Transverse colon (tissue), 4 donors: Measurements from ENCODE around the gene SLC7A8. TPM values are rescaled to one million over a fixed set of nuclear protein-coding genes. Genes with fewer than 3 reads are reported as not detected.

Experiments
- DNase-seq: peaks from one replicate; pipeline ENCODE4 v3.0.0-alpha.2; 2019
- H3K27ac ChIP-seq, 4 donors: fragments of 200-600 bp; sonication (generic); 2 replicates each; pipeline ENCODE4 v1.5.1; 2016 to 2018; ENCODE audit warnings: inconsistent platforms in 4 of 4
- H3K27me3 ChIP-seq: fragments of 200-600 bp; sonication (generic); 2 replicates; pipeline ENCODE4 v1.5.1; 2017; ENCODE audit warnings: inconsistent platforms
- H3K36me3 ChIP-seq, 4 donors: fragments of 200-600 bp; sonication (generic); 2 replicates each; pipeline ENCODE4 v1.5.1; 2017 to 2019; ENCODE audit warnings: inconsistent platforms in 4 of 4
- H3K4me1 ChIP-seq, 4 donors: fragments of 200-600 bp; sonication (generic); 2 replicates each; pipeline ENCODE4 v1.5.1; 2017 to 2020; ENCODE audit warnings: inconsistent platforms in 4 of 4
- H3K4me3 ChIP-seq, 4 donors: fragments of 200-600 bp; sonication (generic); 1 replicate in 1 of 4; 2 replicates in 3 of 4; pipeline versions ENCODE4 v1.5.1 to v1.6.1; 2017 to 2019; ENCODE audit warnings: inconsistent platforms in 4 of 4
- H3K9me3 ChIP-seq, 2 donors: fragments of 200-600 bp; sonication (generic); 2 replicates each; pipeline ENCODE4 v1.5.1; 2017 to 2019; ENCODE audit warnings: inconsistent platforms in 2 of 2
- CTCF ChIP-seq, 5 experiments: fragments of 200-600 bp in 3 of 5; fragments of 450-650 bp in 2 of 5; sonication (generic) in 3 of 5; IDR thresholded peaks; 1 replicate in 2 of 5; 2 replicates in 3 of 5; pipeline ENCODE4 v1.5.1; 2016 to 2017; ENCODE audit warnings: antibody characterized with exemption in 5 of 5, inconsistent platforms in 3 of 5, mild to moderate bottlenecking in 2 of 5, moderate library complexity in 1 of 5
- EP300 ChIP-seq: sonication (generic); formaldehyde crosslinking; IDR thresholded peaks from one replicate; pipeline ENCODE4 v1.6.1; 2017; ENCODE audit warnings: antibody characterized with exemption, low read depth
- POLR2A ChIP-seq: fragments of 450-650 bp; IDR thresholded peaks from one replicate; pipeline ENCODE4 v1.6.1; 2016; ENCODE audit warnings: antibody characterized with exemption, mild to moderate bottlenecking, moderate library complexity
- POLR2AphosphoS5 ChIP-seq, 3 donors: sonication (generic); formaldehyde crosslinking; IDR thresholded peaks; one replicate each; pipeline ENCODE4 v1.6.1; 2016; ENCODE audit warnings: antibody characterized with exemption in 3 of 3
- WGBS, 2 donors: methylation state at CpG; one replicate each; pipeline ENCODE4 v1.1.5; 2018; ENCODE audit warnings: low coverage in 1 of 2; 5-methylcytosine and 5-hydroxymethylcytosine counted together
- in situ Hi-C, 4 donors: fragments of 200-750 bp; cut with MboI; loops; one replicate each; pipeline versions ENCODE4 v1.15.0 to v1.15.1; 2017; ENCODE audit warnings: low sequenced_read_pairs in 3 of 4, low pct_ligation_motif_present in 1 of 4, low pct_unique_long_range_greater_than_20kb in 1 of 4
- intact Hi-C: fragments of 100-400 bp; cut with DNase I; formaldehyde crosslinking; loops from one replicate; pipeline ENCODE4 v1.15.1; 2023; ENCODE audit warnings: low total_unique reads
- total RNA-seq, 4 donors: library from RNA; depleted of rRNA; stranded (reverse); fragments of >200 nt; gene quantifications; one replicate each; pipeline ENCODE4 v1.1.0, GENCODE V29; 2016

Gene SLC7A8
- total RNA-seq, 4 donors from 2014 or later: 5.2 to 29.1 (median 14.2) TPM

- Histone ChIP-seq H3K27me3 (no peaks in the 10 kb centered on the region), H3K4me1 (peaks cover 10 to 31% (median 14%) of the 10 kb centered on the region in 4 donors), H3K9me3 (no peaks in the 10 kb centered on the region), H3K27ac (no peak overlapping the region), H3K4me3 (no peak overlapping the region), H3K36me3 (peaks cover 0 to 73% (median 31%) of the 10 kb centered on the region in 4 donors)
- 86 to 92% methylated on average over 3 to 4 of the region's 4 CpGs for WGBS, 2 donors
- no peak for DNase-seq
- TF ChIP-seq CTCF (IDR thresholded peaks at IDR 0.05): no peak
- TF ChIP-seq POLR2A: no peak
- TF ChIP-seq POLR2AphosphoS5 (IDR thresholded peaks at IDR 0.05): no peak
- TF ChIP-seq EP300: no peak
- intact Hi-C loops (no loop called here), in situ Hi-C loops (no loop called here)
Observed at GRCh38 chr14:23090254-23090636, 93.2 kb downstream of the SLC7A8 start.

GRCh38 chr14:23089498-23090253 is 93.8 kb downstream of the SLC7A8 start:
- no peaks in the 10 kb centered on the region for H3K27me3 ChIP-seq
- H3K36me3 ChIP-seq: peaks cover 0 to 79% (median 33%) of the 10 kb centered on the region in 4 donors
- whole genome bisulfite sequencing, 2 donors: 90 to 91% methylated on average over 11 to 12 of the region's 12 CpGs

GRCh38 chr14:23086565-23086964 is 96.9 kb downstream of the SLC7A8 start:
- Histone ChIP-seq H3K27ac (no peak overlapping the region), H3K27me3 (no peaks in the 10 kb centered on the region), H3K9me3 (no peaks in the 10 kb centered on the region), H3K4me1 (peaks cover 0 to 6% (median 0%) of the 10 kb centered on the region in 4 donors), H3K36me3 (peaks cover 0 to 85% (median 41%) of the 10 kb centered on the region in 4 donors), H3K4me3 (no peak overlapping the region)
- DNase-seq: no peak
- no peak for TF ChIP-seq CTCF (IDR thresholded peaks at IDR 0.05)
- TF ChIP-seq POLR2AphosphoS5 (IDR thresholded peaks at IDR 0.05): no peak
- no peak for TF ChIP-seq EP300
- no peak for TF ChIP-seq POLR2A
- intact Hi-C loops (no loop called here), in situ Hi-C loops (no loop called here)
- WGBS, 2 donors: 85 to 100% methylated on average over 1 of the region's 1 CpG

More at GRCh38 chr14:23089498-23090253, 93.8 kb downstream of the SLC7A8 start:
- TF ChIP-seq POLR2A: no peak
- no peak for TF ChIP-seq POLR2AphosphoS5 (IDR thresholded peaks at IDR 0.05)
- TF ChIP-seq EP300: no peak
- TF ChIP-seq CTCF (IDR thresholded peaks at IDR 0.05): no peak
- intact Hi-C loops: no loop called here
- H3K4me3 ChIP-seq: no peak overlapping the region
- no peak overlapping the region for H3K27ac ChIP-seq
- DNase-seq: no peak
- H3K4me1 ChIP-seq: peaks cover 10 to 31% (median 14%) of the 10 kb centered on the region in 4 donors
- in situ Hi-C loops: no loop called here
- H3K9me3 ChIP-seq: no peaks in the 10 kb centered on the region

- Histone ChIP-seq H3K4me1 (peaks cover 0 to 6% (median 0%) of the 10 kb centered on the region in 4 donors), H3K27me3 (no peaks in the 10 kb centered on the region), H3K27ac (no peak overlapping the region), H3K36me3 (peaks cover 0 to 91% (median 44%) of the 10 kb centered on the region in 4 donors), H3K4me3 (no peak overlapping the region), H3K9me3 (no peaks in the 10 kb centered on the region)
- intact Hi-C loops: no loop called here
- DNase-seq: no peak
- TF ChIP-seq POLR2A: no peak
- no peak for TF ChIP-seq EP300
- no peak for TF ChIP-seq CTCF (IDR thresholded peaks at IDR 0.05)
- TF ChIP-seq POLR2AphosphoS5 (IDR thresholded peaks at IDR 0.05): no peak
- 70 to 84% methylated on average over 3 of the region's 3 CpGs for WGBS, 2 donors
- in situ Hi-C loops: no loop called here
Observed at GRCh38 chr14:23085458-23085857, 98.0 kb downstream of the SLC7A8 start.
